Mesenchymal stem cell (in vitro differentiated cells and primary cell): Measurements from ENCODE around the gene SWSAP1.
A peak's percentile ranks its signal among the peaks of the same experiment; 100 is the strongest.

Experiments used
- DNase-seq: peaks from one replicate; pipeline ENCODE4 v3.0.0-alpha.2; 2013
- H2AFZ ChIP-seq: one replicate; pipeline ENCODE4 v1.6.1; 2013; ENCODE audit warnings: low read depth, mild to moderate bottlenecking, control low read depth, inconsistent platforms, low read length, moderate library complexity
- H2AK5ac ChIP-seq: 2 replicates; pipeline ENCODE4 v1.6.1; 2013; ENCODE audit warnings: low read length, moderate library complexity, mild to moderate bottlenecking, inconsistent platforms; ENCODE audit not compliant: severe bottlenecking
- H2BK120ac ChIP-seq: one replicate; pipeline ENCODE4 v1.6.1; 2013; ENCODE audit warnings: low read depth, mild to moderate bottlenecking, inconsistent platforms, low read length, moderate library complexity
- H2BK12ac ChIP-seq, 2 experiments: one replicate each; pipeline ENCODE4 v1.6.1; 2013; ENCODE audit warnings: inconsistent platforms in 2 of 2, low read length in 2 of 2, mild to moderate bottlenecking in 2 of 2, moderate library complexity in 2 of 2, control low read depth in 1 of 2
- H2BK15ac ChIP-seq: one replicate; pipeline ENCODE4 v1.6.1; 2013; ENCODE audit warnings: mild to moderate bottlenecking, low read depth, inconsistent platforms; ENCODE audit not compliant: poor library complexity, severe bottlenecking
- H2BK5ac ChIP-seq: 2 replicates; pipeline ENCODE4 v1.6.1; 2013; ENCODE audit warnings: low read depth, mild to moderate bottlenecking, low read length, control low read depth, inconsistent platforms; ENCODE audit not compliant: poor library complexity, severe bottlenecking
- H3K14ac ChIP-seq, 2 experiments: one replicate each; pipeline ENCODE4 v1.6.1; 2013; ENCODE audit warnings: inconsistent platforms in 2 of 2, low read length in 2 of 2, control low read depth in 1 of 2, mild to moderate bottlenecking in 1 of 2, moderate library complexity in 1 of 2
- H3K18ac ChIP-seq, 2 experiments: one replicate each; pipeline ENCODE4 v1.6.1; 2013; ENCODE audit warnings: inconsistent platforms in 2 of 2, low read length in 2 of 2, control low read depth in 1 of 2, low read depth in 1 of 2, mild to moderate bottlenecking in 1 of 2
- H3K23ac ChIP-seq, 2 experiments: one replicate each; pipeline ENCODE4 v1.6.1; 2013; ENCODE audit warnings: inconsistent platforms in 2 of 2, low read length in 2 of 2, mild to moderate bottlenecking in 2 of 2, moderate library complexity in 2 of 2, control low read depth in 1 of 2
- H3K27ac ChIP-seq: 2 replicates; pipeline ENCODE4 v1.5.1; 2013; ENCODE audit warnings: mild to moderate bottlenecking, moderate library complexity, low read length, control low read depth, inconsistent platforms; ENCODE audit not compliant: poor library complexity, severe bottlenecking
- H3K27me3 ChIP-seq, 2 experiments: 2 replicates each; pipeline versions ENCODE4 v1.6.1 to v1.7.0; 2013; ENCODE audit warnings: low read length in 2 of 2, mild to moderate bottlenecking in 2 of 2, moderate library complexity in 2 of 2, control low read depth in 1 of 2, inconsistent platforms in 1 of 2; ENCODE audit not compliant: control insufficient read depth in 1 of 2, insufficient read depth in 1 of 2
- H3K36me3 ChIP-seq, 2 experiments: 2 replicates each; pipeline versions ENCODE4 v1.6.1 to v1.7.0; 2013; ENCODE audit warnings: low read length in 2 of 2, control low read depth in 1 of 2, inconsistent platforms in 1 of 2, low read depth in 1 of 2, mild to moderate bottlenecking in 1 of 2; ENCODE audit not compliant: insufficient read depth in 2 of 2, control insufficient read depth in 1 of 2
- H3K4ac ChIP-seq, 2 experiments: one replicate each; pipeline ENCODE4 v1.6.1; 2013; ENCODE audit warnings: inconsistent platforms in 2 of 2, low read length in 2 of 2, mild to moderate bottlenecking in 2 of 2, moderate library complexity in 2 of 2, control low read depth in 1 of 2, low read depth in 1 of 2
- H3K4me1 ChIP-seq: 2 replicates; pipeline ENCODE4 v1.6.1; 2013; ENCODE audit warnings: low read depth, low read length, control low read depth; ENCODE audit not compliant: control insufficient read depth, insufficient read depth
- H3K4me2 ChIP-seq: 2 replicates; pipeline ENCODE4 v1.6.1; 2013; ENCODE audit warnings: low read length, mild to moderate bottlenecking, inconsistent platforms; ENCODE audit not compliant: poor library complexity, severe bottlenecking
- H3K4me3 ChIP-seq, 2 experiments: 2 replicates each; pipeline versions ENCODE4 v1.5.1 to v1.7.0; 2013; ENCODE audit warnings: low read length in 2 of 2, mild to moderate bottlenecking in 2 of 2, control low read depth in 1 of 2, low read depth in 1 of 2; ENCODE audit not compliant: insufficient read depth in 1 of 2
- H3K79me1 ChIP-seq: replicated peaks from 2 replicates; pipeline ENCODE4 v1.6.1; 2013; ENCODE audit warnings: mild to moderate bottlenecking, control low read depth, low read length, inconsistent platforms; ENCODE audit not compliant: poor library complexity, severe bottlenecking
- H3K9ac ChIP-seq: 2 replicates; pipeline ENCODE4 v1.7.0; 2013; ENCODE audit warnings: mild to moderate bottlenecking, low read length, moderate library complexity
- H3K9me3 ChIP-seq: 2 replicates; pipeline ENCODE4 v1.7.0; 2013; ENCODE audit warnings: mild to moderate bottlenecking, low read length; ENCODE audit not compliant: control insufficient read depth
- H4K8ac ChIP-seq: one replicate; pipeline ENCODE4 v1.6.1; 2013; ENCODE audit warnings: inconsistent platforms, mild to moderate bottlenecking, low read length, moderate library complexity
- H4K91ac ChIP-seq: one replicate; pipeline ENCODE4 v1.6.1; 2013; ENCODE audit warnings: mild to moderate bottlenecking, low read length, inconsistent platforms
- WGBS: methylation state at CpG from one replicate; pipeline ENCODE4 v1.1.7; 2013; ENCODE audit warnings: mixed read lengths; 5-methylcytosine and 5-hydroxymethylcytosine counted together

SWSAP1 gene

DNA sequence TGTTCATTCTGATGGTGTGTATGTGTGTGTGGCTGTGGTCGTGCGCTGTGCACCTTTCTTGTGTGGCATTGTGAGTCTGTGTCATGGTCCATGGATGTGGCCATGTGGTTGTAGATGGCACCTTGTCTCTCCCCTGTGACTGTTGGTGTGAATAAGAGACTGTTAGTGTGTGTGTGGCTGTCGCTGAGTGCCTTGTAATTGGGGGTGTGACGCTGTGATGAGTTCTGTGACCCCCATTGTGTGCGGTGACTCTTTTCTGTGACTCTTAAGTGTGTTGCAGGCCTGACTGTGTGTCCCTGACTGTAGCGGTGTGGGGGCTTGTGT, 18.4 kb upstream of the SWSAP1 start:
- 93% methylated on average over 6 of the region's 6 CpGs for WGBS
- H3K9ac ChIP-seq, result peak overlapping the region; percentile 87
- no peaks in the 10 kb centered on the region for H3K9me3 ChIP-seq
- H4K91ac ChIP-seq, result peak overlapping the region; percentile 83
- H2AK5ac ChIP-seq, result no peak overlapping the region
- no peak overlapping the region for H2AFZ ChIP-seq
- H3K79me1 ChIP-seq, result peaks cover 6% of the 10 kb centered on the region
- H3K18ac ChIP-seq, result peak overlapping the region; percentile 87 to 90
- H3K27ac ChIP-seq, result no peak overlapping the region
- no peak overlapping the region for H3K23ac ChIP-seq
- DNase-seq, result no peak
- peaks cover 14 to 28% of the 10 kb centered on the region in 2 experiments for H3K36me3 ChIP-seq
- H3K27me3 ChIP-seq, result peaks cover 0 to 19% of the 10 kb centered on the region in 2 experiments
- peak overlapping the region; percentile 72 for H4K8ac ChIP-seq
- no peak overlapping the region for H2BK15ac ChIP-seq
- peak overlapping the region; percentile 40 to 71 for H2BK12ac ChIP-seq
- peak overlapping the region; percentile 37 for H3K4me2 ChIP-seq
- H3K14ac ChIP-seq, result peak overlapping the region in 1 of 2 experiments; percentile 75
- H3K4me1 ChIP-seq, result peaks cover 13% of the 10 kb centered on the region
- H3K4me3 ChIP-seq, result peak overlapping the region; percentile 69 to 98
- H3K4ac ChIP-seq, result peak overlapping the region in 1 of 2 experiments; percentile 13
- H2BK120ac ChIP-seq, result no peak overlapping the region
- no peak overlapping the region for H2BK5ac ChIP-seq

DNA sequence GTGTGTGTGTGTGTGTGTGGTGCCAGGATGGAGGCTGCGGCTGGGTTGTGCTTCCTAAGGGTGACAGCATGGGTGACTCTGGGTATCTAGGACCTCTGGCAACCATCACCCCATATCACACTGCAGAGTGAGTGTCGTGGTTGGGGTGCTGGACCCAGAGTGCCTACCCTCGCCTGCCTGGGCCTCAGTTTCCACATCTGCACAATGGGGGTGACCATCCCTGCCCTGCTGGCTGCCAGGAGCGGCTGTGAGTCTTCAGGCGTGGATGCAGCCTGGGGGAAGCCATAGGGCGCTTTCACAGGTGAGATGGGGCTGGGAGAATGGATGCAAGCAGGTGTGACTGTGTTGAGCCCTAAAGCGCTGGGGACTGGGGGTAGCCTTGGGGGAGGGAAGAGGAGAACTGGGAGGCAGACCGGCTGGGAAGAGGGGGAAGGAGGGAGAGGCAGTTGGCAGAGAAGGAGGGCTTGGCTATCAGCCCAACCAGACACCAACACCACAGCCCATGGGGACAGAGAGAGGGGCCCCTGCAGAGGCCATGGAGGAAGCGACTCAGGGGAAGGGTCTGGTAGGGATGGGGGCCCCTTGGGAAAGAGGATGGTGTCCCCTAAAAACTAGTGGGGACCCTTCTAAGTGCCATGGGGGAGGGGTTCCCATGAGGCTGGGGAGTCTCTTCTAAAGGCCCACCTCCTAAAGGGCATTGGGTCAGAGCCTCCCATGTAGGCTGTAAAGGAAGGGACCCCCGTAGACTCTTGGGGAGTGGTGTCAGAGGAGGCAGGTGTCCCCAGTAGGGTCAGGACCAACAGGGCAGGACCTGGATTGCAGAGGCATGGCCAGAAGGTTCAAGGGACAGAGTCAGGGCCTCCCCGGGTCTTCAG, 17.6 kb upstream of the SWSAP1 start:
- 91% methylated on average over 10 of the region's 11 CpGs for WGBS

DNA sequence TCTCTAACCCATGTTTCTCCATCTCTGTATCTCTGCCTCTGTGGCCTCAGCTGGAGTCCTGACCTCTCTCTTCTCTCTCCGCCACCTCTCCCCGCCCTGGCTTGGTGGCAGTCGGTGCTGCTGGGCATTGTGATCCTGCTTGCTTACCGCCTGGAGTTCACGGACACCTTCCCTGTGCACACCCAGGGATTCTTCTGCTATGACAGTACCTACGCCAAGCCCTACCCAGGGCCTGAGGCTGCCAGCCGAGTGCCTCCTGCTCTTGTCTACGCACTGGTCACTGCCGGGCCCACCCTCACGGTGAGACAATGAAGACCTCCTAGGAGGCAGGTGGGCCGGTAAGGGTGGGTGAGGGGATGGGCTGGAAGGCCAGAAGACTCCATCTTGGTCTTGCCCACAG, 15.0 kb upstream of the SWSAP1 start:
- no peak overlapping the region for H2BK120ac ChIP-seq
- no peak overlapping the region for H2AK5ac ChIP-seq
- no peak overlapping the region for H3K9ac ChIP-seq
- no peak overlapping the region for H2BK12ac ChIP-seq
- no peak overlapping the region for H2BK5ac ChIP-seq
- H3K23ac ChIP-seq, result no peak overlapping the region
- peaks cover 6% of the 10 kb centered on the region for H3K79me1 ChIP-seq
- H4K91ac ChIP-seq, result no peak overlapping the region
- no peak overlapping the region for H3K18ac ChIP-seq
- DNase-seq, result no peak
- no peak overlapping the region for H3K14ac ChIP-seq
- H3K36me3 ChIP-seq, result peaks cover 40 to 56% of the 10 kb centered on the region in 2 experiments
- H4K8ac ChIP-seq, result no peak overlapping the region
- no peak overlapping the region for H3K4ac ChIP-seq
- H2AFZ ChIP-seq, result no peak overlapping the region
- H3K27me3 ChIP-seq, result peaks cover 0 to 29% of the 10 kb centered on the region in 2 experiments
- no peak overlapping the region for H2BK15ac ChIP-seq
- H3K4me2 ChIP-seq, result no peak overlapping the region
- no peak overlapping the region for H3K27ac ChIP-seq
- H3K4me1 ChIP-seq, result peaks cover 21% of the 10 kb centered on the region
- H3K4me3 ChIP-seq, result no peak overlapping the region
- no peaks in the 10 kb centered on the region for H3K9me3 ChIP-seq
- 92% methylated on average over 11 of the region's 11 CpGs for WGBS

More for the DNA sequence above, 17.6 kb upstream of the SWSAP1 start:
- Histone ChIP-seq H3K9ac (no peak overlapping the region), H2BK12ac (no peak overlapping the region), H4K91ac (no peak overlapping the region), H3K79me1 (peaks cover 6% of the 10 kb centered on the region), H3K4me3 (peak overlapping the region in 1 of 2 experiments; percentile 98), H3K14ac (no peak overlapping the region), H2BK15ac (no peak overlapping the region), H3K9me3 (no peaks in the 10 kb centered on the region), H3K4me1 (peaks cover 20% of the 10 kb centered on the region), H2BK5ac (no peak overlapping the region), H2BK120ac (no peak overlapping the region), H3K27me3 (peaks cover 0 to 27% of the 10 kb centered on the region in 2 experiments), H3K36me3 (peaks cover 23 to 36% of the 10 kb centered on the region in 2 experiments), H3K27ac (no peak overlapping the region), H2AK5ac (no peak overlapping the region), H3K4ac (no peak overlapping the region), H3K23ac (no peak overlapping the region), H4K8ac (no peak overlapping the region), H3K18ac (no peak overlapping the region), H2AFZ (no peak overlapping the region), H3K4me2 (no peak overlapping the region)
- no peak for DNase-seq

DNA sequence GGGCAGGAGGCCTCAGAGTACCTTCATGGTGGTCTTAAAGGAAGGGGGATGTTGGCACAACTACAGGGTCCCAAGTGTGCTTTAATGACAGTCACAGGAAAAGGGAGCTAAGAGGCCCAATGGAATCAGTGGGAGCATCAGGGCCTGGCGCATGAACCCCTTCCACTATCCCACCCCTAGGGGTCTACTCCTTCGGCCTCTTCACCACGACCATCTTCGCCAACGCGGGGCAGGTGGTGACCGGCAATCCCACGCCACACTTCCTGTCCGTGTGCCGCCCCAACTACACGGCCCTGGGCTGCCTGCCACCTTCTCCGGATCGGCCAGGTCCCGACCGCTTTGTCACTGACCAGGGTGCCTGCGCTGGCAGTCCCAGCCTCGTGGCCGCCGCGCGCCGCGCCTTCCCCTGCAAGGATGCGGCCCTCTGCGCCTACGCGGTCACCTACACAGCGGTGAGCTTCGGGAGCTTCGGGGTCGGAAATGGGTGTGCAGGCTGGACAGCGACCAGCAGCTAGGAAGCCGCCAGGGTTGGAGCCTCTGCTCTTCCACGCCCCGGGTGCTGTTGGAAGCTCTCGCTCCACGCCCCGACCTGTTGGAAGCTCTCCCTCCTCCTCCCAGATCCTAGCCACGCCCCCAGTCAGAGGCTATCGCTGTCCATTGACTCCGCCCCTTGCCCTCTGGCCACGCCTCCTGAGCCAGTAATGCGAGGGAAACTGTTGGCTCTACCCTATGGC, 13.3 kb upstream of the SWSAP1 start:
- DNase-seq, result no peak
- H4K8ac ChIP-seq, result no peak overlapping the region
- no peaks in the 10 kb centered on the region for H3K9me3 ChIP-seq
- 27% methylated on average over 43 of the region's 43 CpGs for WGBS
- H2BK12ac ChIP-seq, result no peak overlapping the region
- H3K27me3 ChIP-seq, result peaks cover 0 to 24% of the 10 kb centered on the region in 2 experiments
- no peak overlapping the region for H2BK5ac ChIP-seq
- no peak overlapping the region for H4K91ac ChIP-seq
- no peak overlapping the region for H3K23ac ChIP-seq
- H3K4me1 ChIP-seq, result peaks cover 14% of the 10 kb centered on the region
- H3K14ac ChIP-seq, result no peak overlapping the region
- peaks cover 56 to 69% of the 10 kb centered on the region in 2 experiments for H3K36me3 ChIP-seq
- peak overlapping the region in 1 of 2 experiments; percentile 36 for H3K4me3 ChIP-seq
- no peak overlapping the region for H2BK120ac ChIP-seq
- H3K27ac ChIP-seq, result no peak overlapping the region
- H3K4ac ChIP-seq, result no peak overlapping the region
- no peak overlapping the region for H2AK5ac ChIP-seq
- H3K9ac ChIP-seq, result no peak overlapping the region
- no peak overlapping the region for H3K18ac ChIP-seq
- H3K4me2 ChIP-seq, result no peak overlapping the region
- H3K79me1 ChIP-seq, result peaks cover 6% of the 10 kb centered on the region
- no peak overlapping the region for H2BK15ac ChIP-seq
- no peak overlapping the region for H2AFZ ChIP-seq
